Sigmoid colon (tissue), 7 donors: Measurements from ENCODE around the gene CPVL. TPM values are rescaled to one million over a fixed set of nuclear protein-coding genes. Genes with fewer than 3 reads are reported as not detected.

Experiments
- DNase-seq: peaks from one replicate; pipeline ENCODE4 v3.0.0-alpha.2; 2019
- H3K27ac ChIP-seq, 4 donors: fragments of 200-600 bp; sonication (generic); one replicate each; pipeline ENCODE4 v1.5.1; 2016 to 2019; ENCODE audit warnings: mild to moderate bottlenecking in 1 of 4
- H3K27me3 ChIP-seq, 3 donors: fragments of 200-600 bp; sonication (generic); one replicate each; pipeline ENCODE4 v1.5.1; 2019; ENCODE audit warnings: mild to moderate bottlenecking in 1 of 3
- H3K36me3 ChIP-seq, 4 donors: fragments of 200-600 bp; sonication (generic); one replicate each; pipeline ENCODE4 v1.5.1; 2016 to 2019
- H3K4me1 ChIP-seq, 4 donors: fragments of 200-600 bp; sonication (generic); one replicate each; pipeline ENCODE4 v1.5.1; 2017 to 2019
- H3K4me3 ChIP-seq, 4 donors: fragments of 200-600 bp; sonication (generic); one replicate each; pipeline ENCODE4 v1.5.1; 2017 to 2019; ENCODE audit warnings: mild to moderate bottlenecking in 2 of 4, moderate library complexity in 1 of 4
- H3K9me3 ChIP-seq, 4 donors: fragments of 200-600 bp in 3 of 4; sonication (generic) in 3 of 4; one replicate each; pipeline versions ENCODE4 v1.5.1 to v1.6.1; 2013 to 2019
- CTCF ChIP-seq, 4 experiments: fragments of 450-650 bp in 3 of 4; fragments of 200-600 bp in 1 of 4; IDR thresholded peaks; one replicate each; pipeline ENCODE4 v1.5.1; 2016 to 2019; ENCODE audit warnings: antibody characterized with exemption in 4 of 4, mild to moderate bottlenecking in 3 of 4, moderate library complexity in 2 of 4
- EP300 ChIP-seq, 4 donors: sonication (generic); formaldehyde crosslinking; IDR thresholded peaks; one replicate each; pipeline ENCODE4 v1.6.1; 2017; ENCODE audit warnings: antibody characterized with exemption in 4 of 4
- POLR2A ChIP-seq, 2 donors: fragments of 450-650 bp; IDR thresholded peaks; one replicate each; pipeline ENCODE4 v1.6.1; 2016; ENCODE audit warnings: antibody characterized with exemption in 2 of 2, mild to moderate bottlenecking in 2 of 2, moderate library complexity in 2 of 2
- POLR2AphosphoS5 ChIP-seq, 4 donors: sonication (generic); formaldehyde crosslinking; IDR thresholded peaks; one replicate each; pipeline ENCODE4 v1.6.1; 2017; ENCODE audit warnings: antibody characterized with exemption in 4 of 4
- WGBS, 2 donors: extraction: QIAGEN DNeasy Blood & Tissue Kit; methylation state at CpG; one replicate each; pipeline ENCODE4 v1.1.7; 2013; 5-methylcytosine and 5-hydroxymethylcytosine counted together
- intact Hi-C: fragments of 100-400 bp; cut with DNase I; formaldehyde crosslinking; loops from one replicate; pipeline ENCODE4 v1.15.1; 2023
- polyA plus RNA-seq, 3 donors: library from polyadenylated mRNA; stranded (reverse); fragments of 200-250 nt; gene quantifications; one replicate each; pipeline ENCODE4 v1.2.3, GENCODE V29; 2013
- total RNA-seq, 4 donors: library from RNA; depleted of rRNA; stranded (reverse); fragments of >200 nt; gene quantifications; one replicate each; pipeline ENCODE4 v1.1.0, GENCODE V29; 2016
- donor health status: healthy with polysubstance abuse.
- donor health status: Bipolar disorder and iron deficiency.
- donor health status: healthy.

The CPVL gene
- total and polyA plus RNA-seq, 7 donors: 5.4 to 38.8 (median 20.0) TPM

GRCh38 chr7:28980451-28981160, 165.7 kb downstream of the CPVL start:
- 81 to 89% methylated on average over 8 of the region's 8 CpGs for WGBS, 2 donors
- intact Hi-C loops: no loop called here
- DNase-seq: no peak
- no peaks in the 10 kb centered on the region for H3K9me3 ChIP-seq
- H3K4me3 ChIP-seq: no peak overlapping the region
- H3K27ac ChIP-seq: no peak overlapping the region
- TF ChIP-seq POLR2A (IDR thresholded peaks at IDR 0.05): no peak
- no peak for TF ChIP-seq EP300 (IDR thresholded peaks at IDR 0.05)
- TF ChIP-seq POLR2AphosphoS5 (IDR thresholded peaks at IDR 0.05): no peak
- no peak for TF ChIP-seq CTCF (IDR thresholded peaks at IDR 0.05)
- H3K27me3 ChIP-seq: no peaks in the 10 kb centered on the region
- H3K4me1 ChIP-seq: peaks cover 0 to 13% (median 9%) of the 10 kb centered on the region in 4 donors
- no peaks in the 10 kb centered on the region for H3K36me3 ChIP-seq

GRCh38 chr7:28979776-28980175, 166.6 kb downstream of the CPVL start:
- 80 to 83% methylated on average over 3 of the region's 3 CpGs for WGBS, 2 donors
- Histone ChIP-seq H3K36me3 (no peaks in the 10 kb centered on the region), H3K4me1 (peaks cover 0 to 9% (median 5%) of the 10 kb centered on the region in 4 donors), H3K4me3 (no peak overlapping the region), H3K9me3 (no peaks in the 10 kb centered on the region), H3K27me3 (no peaks in the 10 kb centered on the region), H3K27ac (no peak overlapping the region)
- intact Hi-C loops: no loop called here
- no peak for TF ChIP-seq POLR2A (IDR thresholded peaks at IDR 0.05)
- DNase-seq: no peak

GRCh38 chr7:28977881-28978280, 168.5 kb downstream of the CPVL start:
- DNase-seq: no peak
- Histone ChIP-seq H3K4me1 (no peaks in the 10 kb centered on the region), H3K9me3 (peaks cover 0 to 5% (median 2%) of the 10 kb centered on the region in 4 donors), H3K27me3 (no peaks in the 10 kb centered on the region), H3K27ac (no peak overlapping the region), H3K36me3 (no peaks in the 10 kb centered on the region), H3K4me3 (no peak overlapping the region)
- WGBS, 2 donors: 86 to 87% methylated on average over 1 of the region's 1 CpG
- intact Hi-C loops: no loop called here
- TF ChIP-seq CTCF (IDR thresholded peaks at IDR 0.05): no peak
- no peak for TF ChIP-seq POLR2A (IDR thresholded peaks at IDR 0.05)
- no peak for TF ChIP-seq EP300 (IDR thresholded peaks at IDR 0.05)
- no peak for TF ChIP-seq POLR2AphosphoS5 (IDR thresholded peaks at IDR 0.05)

GRCh38 chr7:28976022-28976421, 170.3 kb downstream of the CPVL start:
- Histone ChIP-seq H3K4me1 (no peaks in the 10 kb centered on the region), H3K27me3 (no peaks in the 10 kb centered on the region), H3K36me3 (no peaks in the 10 kb centered on the region), H3K27ac (no peak overlapping the region), H3K4me3 (no peak overlapping the region), H3K9me3 (peaks cover 0 to 11% (median 7%) of the 10 kb centered on the region in 4 donors)
- intact Hi-C loops: no loop called here
- no peak for TF ChIP-seq CTCF (IDR thresholded peaks at IDR 0.05)
- TF ChIP-seq POLR2A (IDR thresholded peaks at IDR 0.05): no peak
- TF ChIP-seq EP300 (IDR thresholded peaks at IDR 0.05): no peak
- TF ChIP-seq POLR2AphosphoS5 (IDR thresholded peaks at IDR 0.05): no peak
- DNase-seq: no peak
- WGBS, 2 donors: 78 to 88% methylated on average over 3 of the region's 3 CpGs

GRCh38 chr7:28973591-28973990, 172.7 kb downstream of the CPVL start:
- no peak for DNase-seq
- H3K9me3 ChIP-seq: peaks cover 0 to 11% (median 7%) of the 10 kb centered on the region in 4 donors
- TF ChIP-seq EP300 (IDR thresholded peaks at IDR 0.05): no peak
- no peak for TF ChIP-seq CTCF (IDR thresholded peaks at IDR 0.05)
- no peak for TF ChIP-seq POLR2A (IDR thresholded peaks at IDR 0.05)
- TF ChIP-seq POLR2AphosphoS5 (IDR thresholded peaks at IDR 0.05): no peak
- H3K4me1 ChIP-seq: no peaks in the 10 kb centered on the region
- H3K27ac ChIP-seq: no peak overlapping the region
- no peak overlapping the region for H3K4me3 ChIP-seq
- WGBS, 2 donors: 95 to 96% methylated on average over 3 of the region's 3 CpGs
- H3K36me3 ChIP-seq: no peaks in the 10 kb centered on the region
- H3K27me3 ChIP-seq: no peaks in the 10 kb centered on the region
- intact Hi-C loops: no loop called here
